Loucy (cell line): ENCODE results near the gene MVB12A.

Experiments used
- EZH2phosphoT487 ChIP-seq: fragments of 200-600 bp; IDR thresholded peaks from 2 replicates; pipeline ENCODE4 v1.6.1; 2018; ENCODE audit warnings: antibody characterized with exemption, mild to moderate bottlenecking, moderate library complexity, borderline replicate concordance
- TF ChIP-seq, protein P1 (sequence below): fragments of 200-600 bp; sonication (generic); conservative IDR thresholded peaks from 2 replicates; pipeline ENCODE4 v1.5.1; 2014; ENCODE audit warnings: mild to moderate bottlenecking, antibody characterized with exemption, low read length

DNA sequence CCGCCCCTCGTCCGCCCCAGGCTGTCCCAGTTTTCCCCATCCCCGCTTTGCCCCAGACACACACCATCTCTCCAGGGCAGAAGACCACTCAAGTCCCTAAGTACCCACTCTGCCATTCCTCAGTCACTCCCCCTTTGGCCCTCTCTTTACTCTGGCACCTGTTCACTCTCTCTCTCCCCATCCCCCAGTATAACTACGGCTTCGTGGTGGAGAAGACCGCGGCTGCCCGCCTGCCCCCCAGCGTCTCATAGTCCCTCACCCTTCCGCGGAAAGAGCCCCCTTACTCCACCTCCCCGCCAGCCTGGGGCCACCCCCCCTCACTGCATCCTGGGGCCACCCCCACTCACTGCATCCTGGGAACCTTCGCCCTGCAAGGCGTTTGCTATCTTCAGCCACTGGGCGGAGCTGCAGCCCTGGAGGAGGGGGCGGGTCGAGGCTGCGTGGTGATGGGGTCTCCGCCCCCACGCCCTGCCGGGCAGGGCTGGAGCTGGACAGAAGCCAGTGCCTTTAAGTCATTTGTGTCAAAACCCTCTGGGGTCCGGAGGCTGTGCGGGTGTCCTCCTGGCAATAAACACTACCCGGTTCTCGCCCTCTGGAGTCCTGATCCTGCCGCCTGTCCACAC lies 5.0 kb downstream of the MVB12A start:
- TF ChIP-seq, protein P1, sequence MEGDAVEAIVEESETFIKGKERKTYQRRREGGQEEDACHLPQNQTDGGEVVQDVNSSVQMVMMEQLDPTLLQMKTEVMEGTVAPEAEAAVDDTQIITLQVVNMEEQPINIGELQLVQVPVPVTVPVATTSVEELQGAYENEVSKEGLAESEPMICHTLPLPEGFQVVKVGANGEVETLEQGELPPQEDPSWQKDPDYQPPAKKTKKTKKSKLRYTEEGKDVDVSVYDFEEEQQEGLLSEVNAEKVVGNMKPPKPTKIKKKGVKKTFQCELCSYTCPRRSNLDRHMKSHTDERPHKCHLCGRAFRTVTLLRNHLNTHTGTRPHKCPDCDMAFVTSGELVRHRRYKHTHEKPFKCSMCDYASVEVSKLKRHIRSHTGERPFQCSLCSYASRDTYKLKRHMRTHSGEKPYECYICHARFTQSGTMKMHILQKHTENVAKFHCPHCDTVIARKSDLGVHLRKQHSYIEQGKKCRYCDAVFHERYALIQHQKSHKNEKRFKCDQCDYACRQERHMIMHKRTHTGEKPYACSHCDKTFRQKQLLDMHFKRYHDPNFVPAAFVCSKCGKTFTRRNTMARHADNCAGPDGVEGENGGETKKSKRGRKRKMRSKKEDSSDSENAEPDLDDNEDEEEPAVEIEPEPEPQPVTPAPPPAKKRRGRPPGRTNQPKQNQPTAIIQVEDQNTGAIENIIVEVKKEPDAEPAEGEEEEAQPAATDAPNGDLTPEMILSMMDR = peak; percentile 49
- TF ChIP-seq EZH2phosphoT487 = no peak
